Mesothelial cell of epicardium (in vitro differentiated cells): ENCODE data around the gene ATXN10. TPM values are rescaled to one million over a fixed set of nuclear protein-coding genes. Genes with fewer than 3 reads are reported as not detected.

Source experiments
- DNase-seq, 2 experiments: peaks; one replicate each; pipeline ENCODE4 v3.0.0; 2021; ENCODE audit warnings: low spot score in 2 of 2; ENCODE audit not compliant: unreplicated experiment in 2 of 2
- H3K27ac Mint-ChIP-seq: 2 replicates; pipeline ENCODE4 v1.8.0; 2021; ENCODE audit warnings: mixed read lengths
- H3K27me3 Mint-ChIP-seq: 2 replicates; pipeline ENCODE4 v1.8.0; 2021; ENCODE audit warnings: low read depth, mixed read lengths
- H3K36me3 Mint-ChIP-seq: 2 replicates; pipeline ENCODE4 v1.8.0; 2021; ENCODE audit warnings: mixed read lengths
- H3K4me1 Mint-ChIP-seq: 2 replicates; pipeline ENCODE4 v1.8.0; 2021; ENCODE audit warnings: mixed read lengths
- H3K4me3 Mint-ChIP-seq: 2 replicates; pipeline ENCODE4 v1.8.0; 2021; ENCODE audit warnings: mild to moderate bottlenecking, moderate library complexity, mixed read lengths
- H3K9me3 Mint-ChIP-seq: 2 replicates; pipeline ENCODE4 v1.8.0; 2021; ENCODE audit warnings: mixed read lengths
- total RNA-seq: library from RNA; stranded (reverse); gene quantifications from 3 replicates; pipeline ENCODE4 v1.2.1, GENCODE V29; 2021
- TF ChIP-seq, protein P1 (sequence below): fragments of 200-600 bp; sonication (generic); IDR thresholded peaks from one replicate; pipeline ENCODE4 v1.5.0; 2021; ENCODE audit warnings: antibody characterized with exemption; ENCODE audit not compliant: unreplicated experiment

The ATXN10 gene
- total RNA-seq, 1 donor from 2014 or later, result 237 TPM

DNA sequence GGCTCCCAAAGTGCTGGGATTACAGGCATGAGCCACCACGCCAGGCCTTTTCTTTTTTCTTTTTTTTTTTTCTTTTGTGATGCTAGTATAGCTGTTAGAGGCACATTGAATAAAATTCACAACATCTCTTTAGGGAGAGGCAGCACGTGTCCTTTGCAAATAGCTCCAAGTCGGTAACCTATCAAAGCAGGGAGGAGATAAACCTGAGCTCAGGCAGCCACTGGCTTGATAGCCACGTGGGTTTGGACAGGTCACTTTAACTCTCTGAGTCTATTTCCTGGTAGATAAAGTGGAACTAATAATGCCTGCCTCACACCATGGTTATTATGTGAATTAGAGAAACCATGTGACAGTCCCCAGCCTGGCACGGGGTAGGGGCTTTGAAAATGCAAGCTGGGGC lies 43.1 kb upstream of the ATXN10 start:
- DNase-seq, result no peak
- H3K9me3 Mint-ChIP-seq, result peaks cover 5% of the 10 kb centered on the region
- no peak overlapping the region for H3K4me3 Mint-ChIP-seq
- H3K4me1 Mint-ChIP-seq, result peaks cover 22% of the 10 kb centered on the region
- TF ChIP-seq, protein P1, sequence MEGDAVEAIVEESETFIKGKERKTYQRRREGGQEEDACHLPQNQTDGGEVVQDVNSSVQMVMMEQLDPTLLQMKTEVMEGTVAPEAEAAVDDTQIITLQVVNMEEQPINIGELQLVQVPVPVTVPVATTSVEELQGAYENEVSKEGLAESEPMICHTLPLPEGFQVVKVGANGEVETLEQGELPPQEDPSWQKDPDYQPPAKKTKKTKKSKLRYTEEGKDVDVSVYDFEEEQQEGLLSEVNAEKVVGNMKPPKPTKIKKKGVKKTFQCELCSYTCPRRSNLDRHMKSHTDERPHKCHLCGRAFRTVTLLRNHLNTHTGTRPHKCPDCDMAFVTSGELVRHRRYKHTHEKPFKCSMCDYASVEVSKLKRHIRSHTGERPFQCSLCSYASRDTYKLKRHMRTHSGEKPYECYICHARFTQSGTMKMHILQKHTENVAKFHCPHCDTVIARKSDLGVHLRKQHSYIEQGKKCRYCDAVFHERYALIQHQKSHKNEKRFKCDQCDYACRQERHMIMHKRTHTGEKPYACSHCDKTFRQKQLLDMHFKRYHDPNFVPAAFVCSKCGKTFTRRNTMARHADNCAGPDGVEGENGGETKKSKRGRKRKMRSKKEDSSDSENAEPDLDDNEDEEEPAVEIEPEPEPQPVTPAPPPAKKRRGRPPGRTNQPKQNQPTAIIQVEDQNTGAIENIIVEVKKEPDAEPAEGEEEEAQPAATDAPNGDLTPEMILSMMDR, result no peak
- H3K27me3 Mint-ChIP-seq, result peaks cover 9% of the 10 kb centered on the region
- no peaks in the 10 kb centered on the region for H3K36me3 Mint-ChIP-seq
- H3K27ac Mint-ChIP-seq, result no peak overlapping the region

DNA sequence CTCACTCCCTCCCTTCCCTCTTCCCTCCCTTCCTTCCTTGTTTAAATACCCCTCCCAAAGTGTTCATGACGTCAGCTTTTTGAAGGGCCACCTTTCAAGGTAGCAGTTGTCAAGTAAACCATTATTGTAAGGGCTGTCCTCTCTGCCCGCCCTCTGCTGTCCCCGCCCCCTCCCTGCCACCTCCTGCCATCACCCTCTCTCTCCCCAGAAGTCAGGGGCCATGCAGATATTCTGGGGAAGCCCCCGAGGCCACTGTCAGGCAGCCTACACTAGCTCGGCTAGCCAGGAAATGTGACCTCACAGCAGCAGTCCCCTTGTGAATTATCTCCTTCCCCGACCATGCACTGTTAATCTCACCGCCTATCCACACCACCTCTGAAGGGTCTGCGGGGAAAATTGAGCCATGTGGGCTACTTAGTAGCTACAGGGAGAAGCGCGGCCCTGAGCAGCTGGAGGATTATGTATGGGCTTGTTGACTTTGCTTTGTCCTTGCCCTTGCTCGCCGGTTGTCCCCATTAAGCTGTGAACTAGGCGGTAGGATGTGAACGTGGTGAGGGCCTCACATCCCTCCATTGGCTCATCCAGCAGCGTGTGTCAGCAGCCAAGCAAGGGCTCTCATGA lies 42.1 kb upstream of the ATXN10 start:
- Mint-ChIP-seq H3K27me3 (peaks cover 11% of the 10 kb centered on the region), H3K27ac (no peak overlapping the region), H3K4me3 (no peak overlapping the region), H3K9me3 (no peaks in the 10 kb centered on the region), H3K36me3 (no peaks in the 10 kb centered on the region), H3K4me1 (peaks cover 21% of the 10 kb centered on the region)
- no peak for DNase-seq
- TF ChIP-seq, protein P1, result no peak

DNA sequence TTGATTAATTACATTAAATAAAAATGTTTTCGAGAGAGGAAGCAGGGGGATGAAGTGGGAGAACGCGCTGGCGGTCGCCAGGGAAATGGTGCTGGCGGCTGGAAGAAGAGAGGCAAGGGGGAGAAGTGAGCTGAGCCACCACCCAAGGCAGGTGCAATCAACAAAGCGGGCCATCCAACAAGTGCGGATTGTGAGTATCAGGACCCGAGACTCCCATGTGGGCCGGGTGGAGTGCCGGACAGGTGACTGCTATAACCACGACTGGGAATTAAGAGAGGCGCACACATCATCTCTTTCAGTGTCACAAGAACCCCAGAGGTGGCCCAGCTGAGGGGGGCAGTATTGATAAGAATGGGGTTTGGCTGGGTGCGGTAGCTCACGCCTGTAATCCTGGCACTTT lies 41.2 kb upstream of the ATXN10 start:
- no peak overlapping the region for H3K27ac Mint-ChIP-seq
- DNase-seq, result no peak
- H3K4me3 Mint-ChIP-seq, result no peak overlapping the region
- peaks cover 12% of the 10 kb centered on the region for H3K27me3 Mint-ChIP-seq
- peaks cover 18% of the 10 kb centered on the region for H3K4me1 Mint-ChIP-seq
- no peaks in the 10 kb centered on the region for H3K36me3 Mint-ChIP-seq
- H3K9me3 Mint-ChIP-seq, result no peaks in the 10 kb centered on the region
- TF ChIP-seq, protein P1, result no peak

DNA sequence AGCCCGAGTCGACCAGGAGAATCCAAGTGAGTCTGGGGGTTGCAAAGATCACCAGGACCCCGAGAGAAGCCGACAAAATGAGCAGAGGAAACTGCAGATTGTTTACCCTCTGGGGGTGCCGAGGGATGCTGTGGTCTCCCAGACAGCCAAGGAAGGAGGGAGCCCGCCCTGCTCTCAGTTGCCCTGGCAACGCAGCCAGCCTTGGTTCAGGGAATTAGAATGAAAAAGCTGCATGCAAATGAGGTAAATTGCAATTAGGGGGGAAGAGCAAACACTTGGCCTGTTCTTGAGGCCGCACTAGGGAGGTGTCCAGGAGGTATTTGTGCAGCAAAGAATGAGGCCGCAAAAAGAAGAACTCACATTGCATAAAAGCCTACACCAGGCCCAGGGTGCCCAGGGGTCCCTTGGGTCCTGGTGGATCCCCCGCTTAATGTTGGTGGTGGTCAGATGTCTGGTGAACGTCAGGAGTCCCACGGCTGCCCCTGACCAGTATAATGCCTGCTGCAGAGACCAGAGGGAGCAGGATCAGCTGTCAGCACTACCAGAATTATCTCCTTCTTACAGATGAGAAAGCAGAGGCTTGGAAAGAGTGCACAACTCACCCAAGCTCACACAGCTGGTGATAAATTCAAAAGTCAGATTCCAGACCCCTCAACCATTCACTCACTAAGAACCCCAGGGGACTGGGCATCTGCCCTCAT lies 40.3 kb upstream of the ATXN10 start:
- DNase-seq, result no peak
- Mint-ChIP-seq H3K4me3 (no peak overlapping the region), H3K27ac (no peak overlapping the region)

DNA sequence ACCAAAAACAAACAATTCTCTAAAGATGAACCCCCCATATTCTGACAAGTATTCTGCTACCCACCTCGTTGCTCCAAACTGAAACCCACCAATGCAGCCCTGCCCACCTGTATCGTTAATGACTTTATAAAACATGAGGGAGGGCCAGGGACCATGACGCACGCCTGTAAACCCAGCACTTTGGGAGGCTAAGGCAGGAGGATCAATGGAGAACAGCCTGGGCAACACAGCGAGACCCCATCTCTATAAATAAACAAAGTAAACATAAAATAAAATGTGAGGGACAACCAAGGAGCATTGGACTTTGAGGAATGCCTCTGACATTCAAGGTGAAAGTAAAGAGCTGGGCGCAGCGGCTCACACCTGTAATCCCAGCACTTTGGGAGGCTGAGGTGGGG lies 39.8 kb upstream of the ATXN10 start:
- H3K4me1 Mint-ChIP-seq, result peaks cover 13% of the 10 kb centered on the region
- H3K27ac Mint-ChIP-seq, result no peak overlapping the region
- H3K4me3 Mint-ChIP-seq, result no peak overlapping the region
- TF ChIP-seq, protein P1, result no peak
- H3K27me3 Mint-ChIP-seq, result peaks cover 16% of the 10 kb centered on the region
- H3K9me3 Mint-ChIP-seq, result no peaks in the 10 kb centered on the region
- no peak for DNase-seq
- no peaks in the 10 kb centered on the region for H3K36me3 Mint-ChIP-seq

More for the DNA sequence above, 40.3 kb upstream of the ATXN10 start:
- Mint-ChIP-seq H3K9me3 (no peaks in the 10 kb centered on the region), H3K4me1 (peaks cover 16% of the 10 kb centered on the region), H3K27me3 (peaks cover 12% of the 10 kb centered on the region), H3K36me3 (no peaks in the 10 kb centered on the region)
- TF ChIP-seq, protein P1, result no peak
